ENCODE measurements around the gene CXorf49.
"Not testable (repeated sequence)": the region's sequence is repeated elsewhere in the genome, so short reads cannot be mapped to it uniquely, and the experiment has no call there.

CXorf49 gene

GRCh38 chrX:71718185-71718584, at the start of gene CXorf49:
CXorf49 (minus strand) TSS chrX:71718285; CDS start chrX:71718151, 134 bp downstream.
- not testable (repeated sequence) for H3K9me3 ChIP-seq (ENCODE audit: control insufficient read depth in 2 of 2, low read length in 2 of 2); H3K27ac ChIP-seq (ENCODE audit: low read depth in 2 of 2, low read length in 2 of 2); H3K4me3 ChIP-seq (ENCODE audit: low read length in 2 of 2); H3K4me1 ChIP-seq (ENCODE audit: control insufficient read depth in 2 of 2, insufficient read depth in 2 of 2, low read length in 2 of 2); H3K27me3 ChIP-seq (ENCODE audit: control insufficient read depth in 2 of 2, insufficient read depth in 2 of 2, low read length in 2 of 2); H3K9ac ChIP-seq (ENCODE audit: low read depth in 1 of 2, low read length in 2 of 2); H3K36me3 ChIP-seq (ENCODE audit: control insufficient read depth in 2 of 2, insufficient read depth in 2 of 2, low read length in 2 of 2)

- H3K36me3 ChIP-seq (ENCODE audit: control insufficient read depth in 2 of 2, insufficient read depth in 2 of 2, low read length in 2 of 2); H3K4me3 ChIP-seq (ENCODE audit: low read length in 2 of 2); H3K9ac ChIP-seq (ENCODE audit: low read depth in 1 of 2, low read length in 2 of 2); H3K27ac ChIP-seq (ENCODE audit: low read depth in 2 of 2, low read length in 2 of 2); H3K27me3 ChIP-seq (ENCODE audit: control insufficient read depth in 2 of 2, insufficient read depth in 2 of 2, low read length in 2 of 2); H3K4me1 ChIP-seq (ENCODE audit: control insufficient read depth in 2 of 2, insufficient read depth in 2 of 2, low read length in 2 of 2); H3K9me3 ChIP-seq (ENCODE audit: control insufficient read depth in 2 of 2, low read length in 2 of 2): not testable (repeated sequence)
Measured at GRCh38 chrX:71767134-71767533, 49.0 kb upstream of the CXorf49 start.

GRCh38 chrX:71765613-71766012, 47.5 kb upstream of the CXorf49 start:
- not testable (repeated sequence) for H3K36me3 ChIP-seq (ENCODE audit: control insufficient read depth in 2 of 2, insufficient read depth in 2 of 2, low read length in 2 of 2); H3K4me3 ChIP-seq (ENCODE audit: low read length in 2 of 2); H3K9me3 ChIP-seq (ENCODE audit: control insufficient read depth in 2 of 2, low read length in 2 of 2); H3K27ac ChIP-seq (ENCODE audit: low read depth in 2 of 2, low read length in 2 of 2); H3K9ac ChIP-seq (ENCODE audit: low read depth in 1 of 2, low read length in 2 of 2); H3K4me1 ChIP-seq (ENCODE audit: control insufficient read depth in 2 of 2, insufficient read depth in 2 of 2, low read length in 2 of 2); H3K27me3 ChIP-seq (ENCODE audit: control insufficient read depth in 2 of 2, insufficient read depth in 2 of 2, low read length in 2 of 2)

- not testable (repeated sequence) for H3K4me1 ChIP-seq (ENCODE audit: control insufficient read depth in 2 of 2, insufficient read depth in 2 of 2, low read length in 2 of 2); H3K27me3 ChIP-seq (ENCODE audit: control insufficient read depth in 2 of 2, insufficient read depth in 2 of 2, low read length in 2 of 2)
Measured at GRCh38 chrX:71764832-71765231, 46.7 kb upstream of the CXorf49 start.

GRCh38 chrX:71763049-71763448, 45.0 kb upstream of the CXorf49 start, which contains the start of gene CXorf49B:
CXorf49B (plus strand) TSS chrX:71763349; CDS start chrX:71763424, 75 bp downstream.
- H3K9me3 ChIP-seq (ENCODE audit: control insufficient read depth in 2 of 2, low read length in 2 of 2); H3K4me1 ChIP-seq (ENCODE audit: control insufficient read depth in 2 of 2, insufficient read depth in 2 of 2, low read length in 2 of 2); H3K27ac ChIP-seq (ENCODE audit: low read depth in 2 of 2, low read length in 2 of 2); H3K36me3 ChIP-seq (ENCODE audit: control insufficient read depth in 2 of 2, insufficient read depth in 2 of 2, low read length in 2 of 2); H3K27me3 ChIP-seq (ENCODE audit: control insufficient read depth in 2 of 2, insufficient read depth in 2 of 2, low read length in 2 of 2); H3K9ac ChIP-seq (ENCODE audit: low read depth in 1 of 2, low read length in 2 of 2); H3K4me3 ChIP-seq (ENCODE audit: low read length in 2 of 2): not testable (repeated sequence)

More at GRCh38 chrX:71764832-71765231, 46.7 kb upstream of the CXorf49 start:
- H3K9ac ChIP-seq (ENCODE audit: low read depth in 1 of 2, low read length in 2 of 2); H3K9me3 ChIP-seq (ENCODE audit: control insufficient read depth in 2 of 2, low read length in 2 of 2); H3K36me3 ChIP-seq (ENCODE audit: control insufficient read depth in 2 of 2, insufficient read depth in 2 of 2, low read length in 2 of 2); H3K27ac ChIP-seq (ENCODE audit: low read depth in 2 of 2, low read length in 2 of 2); H3K4me3 ChIP-seq (ENCODE audit: low read length in 2 of 2): not testable (repeated sequence)

GRCh38 chrX:71760688-71761281, 42.7 kb upstream of the CXorf49 start:
- not testable (repeated sequence) for H3K27ac ChIP-seq (ENCODE audit: low read depth in 2 of 2, low read length in 2 of 2); H3K4me3 ChIP-seq (ENCODE audit: low read length in 2 of 2); H3K9ac ChIP-seq (ENCODE audit: low read depth in 1 of 2, low read length in 2 of 2); H3K9me3 ChIP-seq (ENCODE audit: control insufficient read depth in 2 of 2, low read length in 2 of 2); H3K27me3 ChIP-seq (ENCODE audit: control insufficient read depth in 2 of 2, insufficient read depth in 2 of 2, low read length in 2 of 2); H3K36me3 ChIP-seq (ENCODE audit: control insufficient read depth in 2 of 2, insufficient read depth in 2 of 2, low read length in 2 of 2); H3K4me1 ChIP-seq (ENCODE audit: control insufficient read depth in 2 of 2, insufficient read depth in 2 of 2, low read length in 2 of 2)

GRCh38 chrX:71720289-71720886, 2.3 kb upstream of the CXorf49 start:
- not testable (repeated sequence) for H3K36me3 ChIP-seq (ENCODE audit: control insufficient read depth in 2 of 2, insufficient read depth in 2 of 2, low read length in 2 of 2); H3K4me1 ChIP-seq (ENCODE audit: control insufficient read depth in 2 of 2, insufficient read depth in 2 of 2, low read length in 2 of 2); H3K9me3 ChIP-seq (ENCODE audit: control insufficient read depth in 2 of 2, low read length in 2 of 2); H3K27ac ChIP-seq (ENCODE audit: low read depth in 2 of 2, low read length in 2 of 2); H3K9ac ChIP-seq (ENCODE audit: low read depth in 1 of 2, low read length in 2 of 2); H3K27me3 ChIP-seq (ENCODE audit: control insufficient read depth in 2 of 2, insufficient read depth in 2 of 2, low read length in 2 of 2); H3K4me3 ChIP-seq (ENCODE audit: low read length in 2 of 2)

GRCh38 chrX:71719195-71719594, 1.1 kb upstream of the CXorf49 start:
- not testable (repeated sequence) for H3K27me3 ChIP-seq (ENCODE audit: control insufficient read depth in 2 of 2, insufficient read depth in 2 of 2, low read length in 2 of 2); H3K4me3 ChIP-seq (ENCODE audit: low read length in 2 of 2); H3K36me3 ChIP-seq (ENCODE audit: control insufficient read depth in 2 of 2, insufficient read depth in 2 of 2, low read length in 2 of 2); H3K27ac ChIP-seq (ENCODE audit: low read depth in 2 of 2, low read length in 2 of 2); H3K9me3 ChIP-seq (ENCODE audit: control insufficient read depth in 2 of 2, low read length in 2 of 2); H3K4me1 ChIP-seq (ENCODE audit: control insufficient read depth in 2 of 2, insufficient read depth in 2 of 2, low read length in 2 of 2); H3K9ac ChIP-seq (ENCODE audit: low read depth in 1 of 2, low read length in 2 of 2)

- not testable (repeated sequence) for H3K9me3 ChIP-seq (ENCODE audit: control insufficient read depth in 2 of 2, low read length in 2 of 2); H3K9ac ChIP-seq (ENCODE audit: low read depth in 1 of 2, low read length in 2 of 2); H3K4me1 ChIP-seq (ENCODE audit: control insufficient read depth in 2 of 2, insufficient read depth in 2 of 2, low read length in 2 of 2); H3K36me3 ChIP-seq (ENCODE audit: control insufficient read depth in 2 of 2, insufficient read depth in 2 of 2, low read length in 2 of 2); H3K4me3 ChIP-seq (ENCODE audit: low read length in 2 of 2); H3K27ac ChIP-seq (ENCODE audit: low read depth in 2 of 2, low read length in 2 of 2); H3K27me3 ChIP-seq (ENCODE audit: control insufficient read depth in 2 of 2, insufficient read depth in 2 of 2, low read length in 2 of 2)
Measured at GRCh38 chrX:71716323-71716722, 1.8 kb downstream of the CXorf49 start.

GRCh38 chrX:71715551-71715950, 2.5 kb downstream of the CXorf49 start:
- H3K4me1 ChIP-seq (ENCODE audit: control insufficient read depth in 2 of 2, insufficient read depth in 2 of 2, low read length in 2 of 2); H3K9me3 ChIP-seq (ENCODE audit: control insufficient read depth in 2 of 2, low read length in 2 of 2); H3K27me3 ChIP-seq (ENCODE audit: control insufficient read depth in 2 of 2, insufficient read depth in 2 of 2, low read length in 2 of 2); H3K27ac ChIP-seq (ENCODE audit: low read depth in 2 of 2, low read length in 2 of 2); H3K9ac ChIP-seq (ENCODE audit: low read depth in 1 of 2, low read length in 2 of 2); H3K4me3 ChIP-seq (ENCODE audit: low read length in 2 of 2); H3K36me3 ChIP-seq (ENCODE audit: control insufficient read depth in 2 of 2, insufficient read depth in 2 of 2, low read length in 2 of 2): not testable (repeated sequence)

- not testable (repeated sequence) for H3K36me3 ChIP-seq (ENCODE audit: control insufficient read depth in 2 of 2, insufficient read depth in 2 of 2, low read length in 2 of 2); H3K4me3 ChIP-seq (ENCODE audit: low read length in 2 of 2); H3K4me1 ChIP-seq (ENCODE audit: control insufficient read depth in 2 of 2, insufficient read depth in 2 of 2, low read length in 2 of 2); H3K27me3 ChIP-seq (ENCODE audit: control insufficient read depth in 2 of 2, insufficient read depth in 2 of 2, low read length in 2 of 2); H3K9ac ChIP-seq (ENCODE audit: low read depth in 1 of 2, low read length in 2 of 2); H3K27ac ChIP-seq (ENCODE audit: low read depth in 2 of 2, low read length in 2 of 2); H3K9me3 ChIP-seq (ENCODE audit: control insufficient read depth in 2 of 2, low read length in 2 of 2)
Measured at GRCh38 chrX:71714064-71714463, 4.0 kb downstream of the CXorf49 start.
